ENCODE measurements around the gene FOXJ3.

The FOXJ3 gene

DNA sequence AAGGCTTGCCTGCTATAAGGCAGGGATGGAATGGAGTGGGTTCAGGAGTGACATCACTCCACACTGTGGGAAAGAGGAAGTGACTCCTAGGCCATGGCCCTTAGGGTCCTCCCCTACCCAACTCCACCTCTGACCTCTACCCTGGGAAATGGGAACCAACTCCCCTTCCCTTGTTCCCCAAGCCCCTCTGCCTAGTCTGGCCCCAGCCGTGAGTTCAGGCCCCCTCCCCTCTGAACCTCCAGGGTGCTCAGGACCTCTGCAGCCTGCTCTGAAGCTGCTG is 166.7 kb downstream of the FOXJ3 start:
- TF ChIP-seq ZNF274 (IDR thresholded peaks at IDR 0.05; ENCODE audit: low read depth, low read length) (no peak), SUZ12 (IDR thresholded peaks at IDR 0.05; ENCODE audit: extremely low read depth, insufficient read depth, insufficient read length) (no peak), YY1 (IDR thresholded peaks at IDR 0.05; ENCODE audit: insufficient read depth, insufficient read length) (no peak)
- no peak for DNase-seq (ENCODE audit: low read depth, low spot score)
- Histone ChIP-seq H3K27me3 (ENCODE audit: insufficient read depth, insufficient read length) (no peaks in the 10 kb centered on the region), H3K36me3 (ENCODE audit: insufficient read depth, insufficient read length, low read length) (no peaks in the 10 kb centered on the region), H3K9me3 (ENCODE audit: insufficient read depth, low read length) (no peaks in the 10 kb centered on the region), H3K9ac (ENCODE audit: insufficient read length, low read depth) (peak overlapping the region; percentile 13), H3K4me3 (ENCODE audit: insufficient read length, low read depth) (no peak overlapping the region), H3K4me1 (ENCODE audit: insufficient read depth, insufficient read length) (peaks cover 35% of the 10 kb centered on the region)

DNA sequence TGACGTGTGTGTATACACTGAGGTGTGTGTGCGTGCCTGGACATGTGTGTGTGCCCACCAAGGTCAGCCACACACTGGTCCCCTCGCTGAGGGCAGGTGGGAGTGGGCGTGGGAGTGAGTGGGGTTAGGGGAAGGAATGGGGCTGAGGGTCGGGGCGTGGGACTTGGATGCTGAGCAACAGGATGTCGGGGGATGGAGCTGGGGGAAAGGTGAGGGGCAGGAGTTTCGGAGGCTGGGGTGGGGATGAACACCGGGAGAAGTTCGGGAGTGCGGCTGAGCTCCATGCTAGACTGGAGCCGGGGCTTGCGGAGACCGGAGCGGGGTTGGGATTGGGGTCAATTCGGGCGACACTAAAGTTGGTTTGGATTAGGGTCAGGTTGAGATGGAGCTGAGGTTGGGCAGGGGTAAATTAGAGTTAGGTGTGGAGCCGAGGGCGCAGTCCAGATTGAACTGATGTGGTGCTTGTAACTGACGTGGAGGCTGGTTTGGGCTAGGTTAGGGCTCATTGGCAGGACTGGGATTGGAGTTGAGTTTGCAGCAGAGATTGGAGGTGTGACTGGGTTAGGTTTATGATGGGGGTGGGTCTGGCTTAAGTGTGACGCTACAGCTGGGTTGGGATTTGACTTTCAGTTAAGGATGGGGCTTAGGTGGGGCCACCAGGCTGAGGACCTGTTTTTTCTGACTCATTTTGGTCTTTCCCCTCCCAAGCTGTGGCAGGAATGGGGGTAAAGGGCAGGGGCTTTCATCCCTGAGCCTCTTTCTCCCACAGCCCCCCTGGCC is 167.2 kb downstream of the FOXJ3 start:
- Histone ChIP-seq H3K4me3 (ENCODE audit: insufficient read length, low read depth) (no peak overlapping the region), H3K4me1 (ENCODE audit: insufficient read depth, insufficient read length) (peaks cover 30% of the 10 kb centered on the region), H3K27me3 (ENCODE audit: insufficient read depth, insufficient read length) (no peaks in the 10 kb centered on the region), H3K9ac (ENCODE audit: insufficient read length, low read depth) (no peak overlapping the region), H3K36me3 (ENCODE audit: insufficient read depth, insufficient read length, low read length) (no peaks in the 10 kb centered on the region), H3K9me3 (ENCODE audit: insufficient read depth, low read length) (no peaks in the 10 kb centered on the region)
- TF ChIP-seq YY1 (IDR thresholded peaks at IDR 0.05; ENCODE audit: insufficient read depth, insufficient read length), result no peak
- TF ChIP-seq ZNF274 (IDR thresholded peaks at IDR 0.05; ENCODE audit: low read depth, low read length), result no peak
- TF ChIP-seq SUZ12 (IDR thresholded peaks at IDR 0.05; ENCODE audit: extremely low read depth, insufficient read depth, insufficient read length), result no peak
- DNase-seq (ENCODE audit: low read depth, low spot score), result no peak

DNA sequence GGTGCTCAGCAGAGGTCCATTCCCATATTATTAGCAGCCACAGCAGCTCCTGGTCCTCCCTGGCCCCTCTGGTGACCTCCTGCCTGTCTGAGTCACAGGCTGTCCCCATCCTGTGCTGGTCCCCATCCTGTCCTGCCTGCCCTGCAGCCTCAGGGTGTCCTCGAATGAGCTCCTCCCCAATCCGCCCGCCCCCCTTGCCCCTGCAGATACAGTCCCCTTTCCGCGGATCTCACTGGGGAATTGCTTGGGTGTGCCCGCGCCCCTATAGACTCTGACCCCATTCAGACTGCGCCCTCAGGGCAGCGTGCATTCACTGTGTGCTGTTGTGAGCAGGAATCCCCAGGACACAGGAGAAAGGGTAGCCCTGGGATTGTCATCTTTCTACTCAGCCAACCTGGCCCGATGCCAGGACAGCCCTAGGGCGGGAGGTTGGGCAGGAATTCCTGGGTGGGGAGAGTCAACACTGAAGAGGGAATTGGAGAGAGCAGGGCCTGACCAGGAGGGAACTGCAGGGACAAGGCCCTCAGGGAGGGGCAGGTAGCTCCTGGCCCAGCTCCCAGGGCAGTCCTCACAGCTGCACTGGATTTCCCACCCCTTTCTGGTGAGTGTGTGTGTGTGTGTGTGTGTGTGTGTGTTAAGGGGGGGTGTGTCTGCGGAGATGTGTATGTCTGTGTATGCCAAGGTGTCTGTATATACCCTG is 169.4 kb downstream of the FOXJ3 start:
- Histone ChIP-seq H3K27me3 (ENCODE audit: insufficient read depth, insufficient read length) (no peaks in the 10 kb centered on the region), H3K4me3 (ENCODE audit: insufficient read length, low read depth) (no peak overlapping the region), H3K9me3 (ENCODE audit: insufficient read depth, low read length) (no peaks in the 10 kb centered on the region), H3K4me1 (ENCODE audit: insufficient read depth, insufficient read length) (peaks cover 19% of the 10 kb centered on the region), H3K36me3 (ENCODE audit: insufficient read depth, insufficient read length, low read length) (no peaks in the 10 kb centered on the region), H3K9ac (ENCODE audit: insufficient read length, low read depth) (peak overlapping the region; percentile 44)
- no peak for TF ChIP-seq SUZ12 (IDR thresholded peaks at IDR 0.05; ENCODE audit: extremely low read depth, insufficient read depth, insufficient read length)
- TF ChIP-seq YY1 (IDR thresholded peaks at IDR 0.05; ENCODE audit: insufficient read depth, insufficient read length), result no peak
- TF ChIP-seq ZNF274 (IDR thresholded peaks at IDR 0.05; ENCODE audit: low read depth, low read length), result no peak
- DNase-seq (ENCODE audit: low read depth, low spot score), result peak; percentile 62

DNA sequence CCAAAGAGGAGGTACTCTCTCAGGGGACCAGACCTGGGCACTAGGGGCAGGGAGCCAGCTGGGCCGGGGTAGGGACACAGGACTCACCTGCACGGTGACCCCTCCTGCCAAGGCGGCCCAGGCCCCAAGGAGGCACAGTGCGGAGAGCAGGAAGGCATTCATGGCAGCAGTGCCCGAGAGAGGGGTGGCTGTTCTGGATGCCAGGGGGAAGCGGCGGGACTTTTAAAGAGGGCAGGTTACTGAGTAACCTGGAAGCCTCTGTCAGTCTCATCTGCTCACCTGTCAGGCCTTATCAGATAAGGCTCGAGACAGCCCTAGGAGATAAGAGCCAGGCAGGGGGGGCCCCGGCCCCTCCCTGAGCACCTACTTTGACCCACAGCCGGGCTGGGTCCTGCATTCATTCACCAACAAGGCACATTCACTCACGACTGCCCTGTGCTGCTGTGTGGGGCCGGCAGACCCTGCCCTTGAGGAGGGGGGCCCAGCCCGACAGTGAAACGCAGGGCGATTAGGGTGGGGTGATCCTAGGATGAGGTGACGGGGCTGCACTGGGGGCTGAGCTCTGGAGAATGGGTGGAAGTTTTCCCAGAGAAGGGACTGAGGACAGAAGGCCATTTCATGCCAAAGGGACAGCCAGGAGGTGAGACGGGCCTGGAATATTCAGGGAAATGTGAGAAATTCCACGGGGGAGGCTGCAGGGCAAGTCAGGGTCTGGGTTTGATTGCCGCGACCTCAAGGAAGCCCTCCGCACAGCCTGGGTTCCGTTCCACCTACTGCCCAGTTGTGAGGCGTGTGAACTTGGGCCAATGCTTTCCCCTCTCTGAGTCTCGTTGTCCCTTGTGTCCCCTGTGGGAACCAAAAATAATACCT is 170.2 kb downstream of the FOXJ3 start, which contains the start of gene GUCA2A:
Gene GUCA2A (minus strand): TSS at position 195 of the 870 bp plus-strand sequence. CDS start 33 bp downstream, at position 162.
- Histone ChIP-seq H3K4me3 (ENCODE audit: insufficient read length, low read depth) (no peak within 1 kb of the TSS), H3K27me3 (ENCODE audit: insufficient read depth, insufficient read length) (no peaks in the 10 kb centered on the region), H3K36me3 (ENCODE audit: insufficient read depth, insufficient read length, low read length) (no peaks in the 10 kb centered on the region), H3K9me3 (ENCODE audit: insufficient read depth, low read length) (0 out of 2 replicates have a peak, but pooled peaks cover 4% of the 10 kb centered on the region), H3K4me1 (ENCODE audit: insufficient read depth, insufficient read length) (peaks cover 17% of the 10 kb centered on the region), H3K9ac (ENCODE audit: insufficient read length, low read depth) (peak within 1 kb of the TSS; percentile 44)
- TF ChIP-seq ZNF274 (IDR thresholded peaks at IDR 0.05; ENCODE audit: low read depth, low read length), result no peak
- no peak for TF ChIP-seq SUZ12 (IDR thresholded peaks at IDR 0.05; ENCODE audit: extremely low read depth, insufficient read depth, insufficient read length)
- no peak for TF ChIP-seq YY1 (IDR thresholded peaks at IDR 0.05; ENCODE audit: insufficient read depth, insufficient read length)
- DNase-seq (ENCODE audit: low read depth, low spot score), result no peak

DNA sequence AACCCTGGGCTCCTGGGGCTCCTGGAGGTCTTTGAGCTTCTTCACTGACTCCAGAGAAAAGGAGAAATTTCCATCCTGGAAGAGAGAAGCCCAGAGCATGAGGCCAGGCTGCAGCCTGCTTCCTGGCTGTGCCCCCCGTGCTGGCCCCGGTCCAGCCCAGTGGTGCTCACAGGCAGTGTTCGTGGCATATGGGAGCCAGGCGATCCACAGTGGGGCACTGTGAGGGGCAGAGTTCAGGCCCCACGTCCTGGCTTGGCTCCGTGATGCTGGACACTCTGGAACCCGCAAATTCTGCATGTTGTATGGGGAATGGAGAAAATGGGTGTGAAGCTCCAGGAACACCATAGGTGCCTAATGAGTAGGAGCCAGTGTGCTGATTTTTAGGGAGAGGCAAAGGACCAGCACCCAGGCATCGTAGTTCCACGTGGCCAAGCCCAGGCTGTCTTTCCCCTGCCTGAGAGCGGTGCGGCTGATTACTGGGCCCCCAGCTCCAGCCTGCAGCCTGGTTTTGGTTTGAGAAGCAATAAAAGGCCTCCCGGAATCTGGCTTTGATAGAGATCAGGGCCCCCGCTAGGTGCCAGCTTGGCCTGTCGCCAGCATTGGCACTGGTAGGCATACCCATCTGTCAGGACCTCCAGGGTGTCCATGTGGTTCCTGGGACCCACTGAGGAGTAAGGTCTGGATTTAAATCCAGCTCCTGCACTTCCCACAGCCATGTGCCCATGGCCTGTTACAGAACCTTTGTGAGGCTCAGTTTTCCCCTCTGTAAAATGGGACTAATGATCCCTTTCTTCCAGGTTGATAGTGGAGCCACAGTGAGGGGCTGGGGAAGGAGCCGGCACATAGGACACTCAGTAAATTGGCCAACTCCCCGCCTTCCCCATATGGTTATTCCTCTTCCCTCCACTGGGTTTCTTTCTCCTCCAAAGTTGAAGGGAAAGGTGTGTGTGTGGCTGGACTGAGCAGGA is 171.2 kb downstream of the FOXJ3 start:
- DNase-seq (ENCODE audit: low read depth, low spot score), result no peak
- Histone ChIP-seq H3K9ac (ENCODE audit: insufficient read length, low read depth) (no peak overlapping the region), H3K27me3 (ENCODE audit: insufficient read depth, insufficient read length) (no peaks in the 10 kb centered on the region), H3K4me3 (ENCODE audit: insufficient read length, low read depth) (no peak overlapping the region), H3K4me1 (ENCODE audit: insufficient read depth, insufficient read length) (peaks cover 17% of the 10 kb centered on the region), H3K36me3 (ENCODE audit: insufficient read depth, insufficient read length, low read length) (no peaks in the 10 kb centered on the region), H3K9me3 (ENCODE audit: insufficient read depth, low read length) (0 out of 2 replicates have a peak, but pooled peaks cover 4% of the 10 kb centered on the region)
- no peak for TF ChIP-seq ZNF274 (IDR thresholded peaks at IDR 0.05; ENCODE audit: low read depth, low read length)
- no peak for TF ChIP-seq YY1 (IDR thresholded peaks at IDR 0.05; ENCODE audit: insufficient read depth, insufficient read length)
- no peak for TF ChIP-seq SUZ12 (IDR thresholded peaks at IDR 0.05; ENCODE audit: extremely low read depth, insufficient read depth, insufficient read length)

DNA sequence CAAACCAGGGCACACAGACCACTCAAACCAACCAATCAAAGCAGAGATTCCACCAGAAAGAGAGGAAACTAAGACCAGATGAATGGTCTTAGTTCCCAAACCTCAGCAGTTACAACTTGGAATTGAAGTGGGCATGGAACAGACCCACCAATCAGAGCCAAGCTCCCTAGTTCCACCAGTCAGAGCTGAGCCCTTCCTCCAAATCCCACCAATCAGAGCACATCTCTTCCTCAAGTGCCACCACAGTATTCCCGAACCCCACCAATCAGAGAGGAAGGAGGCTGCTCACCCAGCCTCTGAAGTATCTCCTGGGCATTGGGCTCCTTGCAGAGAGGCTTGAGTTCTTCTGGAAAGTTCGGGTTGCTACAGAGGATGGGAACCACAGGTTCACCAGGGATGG is 171.9 kb downstream of the FOXJ3 start:
- no peak overlapping the region for H3K9ac ChIP-seq (ENCODE audit: insufficient read length, low read depth)
- H3K4me1 ChIP-seq (ENCODE audit: insufficient read depth, insufficient read length), result peaks cover 17% of the 10 kb centered on the region
- H3K36me3 ChIP-seq (ENCODE audit: insufficient read depth, insufficient read length, low read length), result no peaks in the 10 kb centered on the region
- no peak for DNase-seq (ENCODE audit: low read depth, low spot score)
- H3K27me3 ChIP-seq (ENCODE audit: insufficient read depth, insufficient read length), result no peaks in the 10 kb centered on the region
- no peak overlapping the region for H3K4me3 ChIP-seq (ENCODE audit: insufficient read length, low read depth)
- H3K9me3 ChIP-seq (ENCODE audit: insufficient read depth, low read length), result 0 out of 2 replicates have a peak, but pooled peaks cover 4% of the 10 kb centered on the region
- no peak for TF ChIP-seq SUZ12 (IDR thresholded peaks at IDR 0.05; ENCODE audit: extremely low read depth, insufficient read depth, insufficient read length)
- TF ChIP-seq ZNF274 (IDR thresholded peaks at IDR 0.05; ENCODE audit: low read depth, low read length), result no peak
- no peak for TF ChIP-seq YY1 (IDR thresholded peaks at IDR 0.05; ENCODE audit: insufficient read depth, insufficient read length)
